Measurements from ENCODE around the gene SCUBE3.

DNA sequence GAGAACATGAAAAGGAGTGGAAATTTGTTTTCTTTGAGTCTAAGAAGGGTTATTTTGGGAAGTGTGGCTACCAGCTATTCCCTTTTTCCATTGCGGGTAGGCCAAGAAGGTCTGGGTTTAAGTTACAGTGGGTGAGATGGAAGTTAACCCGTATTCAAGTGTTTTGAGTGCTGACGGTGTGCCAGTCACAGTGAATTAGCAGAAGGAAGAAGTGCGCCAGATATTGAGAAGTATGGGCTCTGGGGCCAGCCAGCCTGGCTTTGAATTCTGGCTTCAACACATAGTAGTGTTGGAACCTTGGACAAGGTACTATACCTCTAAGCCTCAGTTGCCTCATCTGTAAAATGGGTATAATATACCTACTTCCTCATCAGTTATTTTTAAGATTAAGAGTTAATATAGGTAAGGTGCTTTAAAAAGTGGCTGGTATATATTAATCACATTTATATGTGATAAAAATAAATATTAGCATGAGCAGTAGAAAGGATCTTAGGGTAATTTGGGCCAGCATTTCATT, 62.0 kb downstream of the SCUBE3 start:
- TF ChIP-seq POLR2A (conservative IDR thresholded peaks at IDR 0.05) = no peak
- TF ChIP-seq ZKSCAN1 (IDR thresholded peaks at IDR 0.05; ENCODE audit: low read depth, low read length) = no peak
- TF ChIP-seq JUND (IDR thresholded peaks at IDR 0.05; ENCODE audit: borderline replicate concordance, low read depth, low read length) = no peak
- TF ChIP-seq JUND (tag; IDR thresholded peaks at IDR 0.05; ENCODE audit: borderline replicate concordance, low read depth, low read length) = no peak
- TF ChIP-seq FOS (IDR thresholded peaks at IDR 0.05; ENCODE audit: extremely low read depth, insufficient read length) = no peak
- TF ChIP-seq, protein P1, sequence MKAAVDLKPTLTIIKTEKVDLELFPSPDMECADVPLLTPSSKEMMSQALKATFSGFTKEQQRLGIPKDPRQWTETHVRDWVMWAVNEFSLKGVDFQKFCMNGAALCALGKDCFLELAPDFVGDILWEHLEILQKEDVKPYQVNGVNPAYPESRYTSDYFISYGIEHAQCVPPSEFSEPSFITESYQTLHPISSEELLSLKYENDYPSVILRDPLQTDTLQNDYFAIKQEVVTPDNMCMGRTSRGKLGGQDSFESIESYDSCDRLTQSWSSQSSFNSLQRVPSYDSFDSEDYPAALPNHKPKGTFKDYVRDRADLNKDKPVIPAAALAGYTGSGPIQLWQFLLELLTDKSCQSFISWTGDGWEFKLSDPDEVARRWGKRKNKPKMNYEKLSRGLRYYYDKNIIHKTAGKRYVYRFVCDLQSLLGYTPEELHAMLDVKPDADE (conservative IDR thresholded peaks at IDR 0.05; ENCODE audit: control insufficient read depth, low read depth, low read length) = no peak
